ENCODE results near the gene WIF1. TPM values are rescaled to one million over a fixed set of nuclear protein-coding genes. Genes with fewer than 3 reads are reported as not detected.

WIF1 gene
- total RNA-seq, 4 donors from 2014 or later: 7.7 TPM; not detected in 3

GRCh38 chr12:65023485-65023884 lies 97.6 kb downstream of the WIF1 start:
- H3K4me1 ChIP-seq: no peaks in the 10 kb centered on the region
- H3K27me3 ChIP-seq: no peaks in the 10 kb centered on the region
- no peak for DNase-seq
- no peaks in the 10 kb centered on the region for H3K36me3 ChIP-seq
- no peak for TF ChIP-seq POLR2A (IDR thresholded peaks at IDR 0.05)
- no peak for TF ChIP-seq CTCF (IDR thresholded peaks at IDR 0.05)
- no peaks in the 10 kb centered on the region for H3K9me3 ChIP-seq
- intact Hi-C loops (cut with DNase I; ENCODE audit: low total_unique reads): no loop called here
- H3K4me3 ChIP-seq: no peak overlapping the region
- no peak overlapping the region for H3K27ac ChIP-seq

- intact Hi-C loops (cut with DNase I; ENCODE audit: low total_unique reads): no loop called here
- Histone ChIP-seq H3K27me3 (no peaks in the 10 kb centered on the region), H3K4me3 (no peak overlapping the region), H3K36me3 (no peaks in the 10 kb centered on the region), H3K27ac (no peak overlapping the region), H3K4me1 (no peaks in the 10 kb centered on the region), H3K9me3 (no peaks in the 10 kb centered on the region)
- no peak for DNase-seq
- TF ChIP-seq CTCF (IDR thresholded peaks at IDR 0.05): no peak
- TF ChIP-seq POLR2A (IDR thresholded peaks at IDR 0.05): no peak
Measured at GRCh38 chr12:65022960-65023359, 98.1 kb downstream of the WIF1 start.

DNA sequence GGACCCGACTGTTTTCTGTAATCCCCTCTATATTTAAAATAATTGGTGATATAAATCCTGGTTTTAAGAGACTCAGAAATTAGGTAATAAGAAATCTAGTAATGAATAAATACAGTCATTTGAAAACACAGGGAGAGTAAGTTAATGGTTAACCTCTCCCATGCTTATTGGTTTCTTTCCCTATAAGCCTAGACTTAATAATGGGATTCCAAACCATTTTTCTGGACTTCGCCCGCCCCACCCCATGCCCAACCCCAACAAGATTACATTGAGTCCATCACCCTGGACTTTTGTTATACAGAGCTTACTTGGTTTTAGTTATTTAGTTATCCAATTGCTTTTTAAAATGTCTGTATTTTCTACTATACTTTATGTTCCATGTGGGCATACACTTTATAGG lies 98.7 kb downstream of the WIF1 start:
- Histone ChIP-seq H3K9me3 (no peaks in the 10 kb centered on the region), H3K27me3 (no peaks in the 10 kb centered on the region), H3K4me3 (no peak overlapping the region), H3K27ac (no peak overlapping the region), H3K4me1 (no peaks in the 10 kb centered on the region), H3K36me3 (no peaks in the 10 kb centered on the region)
- intact Hi-C loops (cut with DNase I; ENCODE audit: low total_unique reads): no loop called here
- TF ChIP-seq POLR2A (IDR thresholded peaks at IDR 0.05): no peak
- TF ChIP-seq CTCF (IDR thresholded peaks at IDR 0.05): no peak
- DNase-seq: no peak

- intact Hi-C loops (cut with DNase I; ENCODE audit: low total_unique reads): no loop called here
- no peaks in the 10 kb centered on the region for H3K4me1 ChIP-seq
- TF ChIP-seq CTCF (IDR thresholded peaks at IDR 0.05): no peak
- no peak for TF ChIP-seq POLR2A (IDR thresholded peaks at IDR 0.05)
- H3K4me3 ChIP-seq: no peak overlapping the region
- no peaks in the 10 kb centered on the region for H3K36me3 ChIP-seq
- no peaks in the 10 kb centered on the region for H3K9me3 ChIP-seq
- DNase-seq: no peak
- H3K27me3 ChIP-seq: no peaks in the 10 kb centered on the region
- no peak overlapping the region for H3K27ac ChIP-seq
Measured at GRCh38 chr12:65019696-65020234, 101.3 kb downstream of the WIF1 start.

DNA sequence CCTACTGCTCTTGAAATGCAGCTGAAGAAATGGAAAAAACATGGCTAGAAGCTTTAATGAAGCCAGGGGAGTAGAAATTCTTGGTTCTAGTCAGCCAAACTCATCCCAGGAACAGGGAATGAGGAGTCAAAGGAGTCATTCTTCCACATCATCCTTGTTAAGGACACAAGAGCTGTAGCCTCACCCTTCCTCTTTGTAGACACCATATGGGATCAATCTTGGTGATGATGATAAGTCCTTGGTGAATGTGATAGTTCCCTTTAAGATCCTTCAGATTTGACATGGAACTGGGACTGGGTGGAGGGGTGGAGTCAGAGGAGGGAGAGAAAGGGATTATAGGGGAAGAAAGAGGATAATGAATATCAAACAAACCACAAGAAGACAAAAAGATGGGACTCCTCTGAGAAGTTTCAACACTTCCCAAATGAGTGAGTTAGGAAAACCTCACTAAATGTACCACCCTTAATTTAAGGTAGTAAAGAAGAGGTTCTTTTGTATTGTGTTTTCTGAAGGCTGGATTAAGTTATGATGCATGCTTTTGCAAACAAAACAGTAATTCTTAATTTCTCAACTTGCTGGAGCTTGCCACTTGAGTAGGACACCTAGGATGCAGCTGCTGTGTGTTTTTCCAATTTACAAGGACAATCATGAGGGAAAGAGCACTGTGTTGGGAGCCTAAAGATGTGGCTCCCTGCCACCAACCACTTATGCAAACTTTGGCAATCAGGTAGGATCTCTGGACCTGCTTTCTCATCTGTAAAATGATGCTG lies 104.0 kb downstream of the WIF1 start:
- no peaks in the 10 kb centered on the region for H3K4me1 ChIP-seq
- no peak overlapping the region for H3K4me3 ChIP-seq
- no peak for TF ChIP-seq CTCF (IDR thresholded peaks at IDR 0.05)
- TF ChIP-seq POLR2A (IDR thresholded peaks at IDR 0.05): no peak
- no peak overlapping the region for H3K27ac ChIP-seq
- no peaks in the 10 kb centered on the region for H3K9me3 ChIP-seq
- no peaks in the 10 kb centered on the region for H3K36me3 ChIP-seq
- DNase-seq: no peak
- no peaks in the 10 kb centered on the region for H3K27me3 ChIP-seq
- intact Hi-C loops (cut with DNase I; ENCODE audit: low total_unique reads): no loop called here

Measured in uterus (tissue), 4 donors.